ENCODE measurements around the gene ZDHHC11B.
"Not testable (repeated sequence)": the region's sequence is repeated elsewhere in the genome, so short reads cannot be mapped to it uniquely, and the experiment has no call there.

DNA sequence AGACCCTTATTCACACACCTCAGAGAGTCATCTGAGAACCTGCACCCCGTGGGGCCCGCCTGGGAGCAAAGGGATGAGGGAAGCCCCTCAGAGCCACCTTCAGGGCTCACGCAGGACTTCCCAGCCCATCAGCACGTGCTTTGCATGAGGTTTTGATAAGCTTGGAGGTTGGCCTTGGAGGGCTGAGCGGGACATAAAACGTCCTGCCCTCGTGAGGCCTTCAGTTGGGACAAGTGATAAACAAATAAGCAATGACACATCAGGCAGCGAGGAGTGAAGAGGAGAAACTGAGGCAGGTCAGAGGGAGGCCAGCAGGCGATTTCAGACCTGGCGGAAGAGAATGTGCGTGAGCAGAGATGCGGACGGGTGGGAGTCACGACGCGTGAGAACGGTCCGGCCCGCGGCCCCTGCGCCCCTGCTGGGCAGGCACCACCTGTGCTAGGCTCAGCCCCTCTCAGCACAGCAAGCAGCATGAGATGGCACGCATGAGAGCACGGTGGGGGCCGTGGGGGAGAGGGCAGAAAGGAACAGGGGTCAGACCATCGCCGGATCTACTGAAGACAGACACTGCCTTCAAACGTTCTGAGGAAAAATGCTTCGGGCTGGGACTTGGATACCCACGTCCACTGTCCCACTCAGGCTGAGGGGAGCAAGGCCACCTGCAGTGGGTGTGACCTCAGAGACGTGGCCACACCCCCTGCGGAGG, 12.5 kb downstream of the ZDHHC11B start:
- TF ChIP-seq, protein P1, sequence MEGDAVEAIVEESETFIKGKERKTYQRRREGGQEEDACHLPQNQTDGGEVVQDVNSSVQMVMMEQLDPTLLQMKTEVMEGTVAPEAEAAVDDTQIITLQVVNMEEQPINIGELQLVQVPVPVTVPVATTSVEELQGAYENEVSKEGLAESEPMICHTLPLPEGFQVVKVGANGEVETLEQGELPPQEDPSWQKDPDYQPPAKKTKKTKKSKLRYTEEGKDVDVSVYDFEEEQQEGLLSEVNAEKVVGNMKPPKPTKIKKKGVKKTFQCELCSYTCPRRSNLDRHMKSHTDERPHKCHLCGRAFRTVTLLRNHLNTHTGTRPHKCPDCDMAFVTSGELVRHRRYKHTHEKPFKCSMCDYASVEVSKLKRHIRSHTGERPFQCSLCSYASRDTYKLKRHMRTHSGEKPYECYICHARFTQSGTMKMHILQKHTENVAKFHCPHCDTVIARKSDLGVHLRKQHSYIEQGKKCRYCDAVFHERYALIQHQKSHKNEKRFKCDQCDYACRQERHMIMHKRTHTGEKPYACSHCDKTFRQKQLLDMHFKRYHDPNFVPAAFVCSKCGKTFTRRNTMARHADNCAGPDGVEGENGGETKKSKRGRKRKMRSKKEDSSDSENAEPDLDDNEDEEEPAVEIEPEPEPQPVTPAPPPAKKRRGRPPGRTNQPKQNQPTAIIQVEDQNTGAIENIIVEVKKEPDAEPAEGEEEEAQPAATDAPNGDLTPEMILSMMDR (IDR thresholded peaks at IDR 0.05; ENCODE audit: low read depth, low read length): not testable (repeated sequence)
- TF ChIP-seq EZH2phosphoT487 (IDR thresholded peaks at IDR 0.05; ENCODE audit: low read depth): not testable (repeated sequence)

Data from OCI-LY3 (cell line).